NCI-H748 treated with DMSO at 0.1 percent for 48 hours (cell line): Measurements from ENCODE around the gene NPC1.

Experiments used
- DNase-seq: peaks from one replicate; lab custom pipeline; 2025; lab: John Stamatoyannopoulos, UW

NPC1 gene

GRCh38 chr18:23548275-23548674 is 38.0 kb downstream of the NPC1 start:
- DNase-seq = no peak

- no peak for DNase-seq
Measured at GRCh38 chr18:23547846-23548245, 38.5 kb downstream of the NPC1 start.

- DNase-seq = no peak
Measured at GRCh38 chr18:23547306-23547705, 39.0 kb downstream of the NPC1 start.

GRCh38 chr18:23545247-23545789 is 41.0 kb downstream of the NPC1 start:
- DNase-seq = no peak

GRCh38 chr18:23542461-23542860 is 43.8 kb downstream of the NPC1 start:
- DNase-seq = no peak

- DNase-seq = no peak
Measured at GRCh38 chr18:23541349-23542093, 44.8 kb downstream of the NPC1 start.

DNA sequence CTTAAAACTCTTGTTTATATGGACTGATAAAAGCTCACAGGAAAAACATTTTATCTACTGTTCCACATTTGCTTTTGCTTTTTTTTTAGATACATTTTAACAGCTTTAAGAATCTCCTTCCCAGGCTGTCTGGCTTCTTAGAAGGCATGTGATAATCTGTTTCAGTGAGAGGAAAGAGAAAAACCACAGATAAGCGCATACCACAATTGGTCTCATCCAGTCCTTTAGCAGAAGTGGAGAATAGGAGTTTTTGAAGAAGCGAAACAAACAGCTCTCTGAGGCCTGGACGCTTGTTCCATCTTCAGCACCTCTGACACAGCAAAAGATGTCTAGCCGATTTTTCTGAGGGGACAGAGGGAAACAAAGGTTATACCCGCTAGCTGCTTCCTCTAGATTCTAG is 45.4 kb downstream of the NPC1 start:
- DNase-seq = no peak

- no peak for DNase-seq
Measured at GRCh38 chr18:23539911-23540525, 46.3 kb downstream of the NPC1 start.

GRCh38 chr18:23539296-23539695 is 47.0 kb downstream of the NPC1 start:
- no peak for DNase-seq

DNA sequence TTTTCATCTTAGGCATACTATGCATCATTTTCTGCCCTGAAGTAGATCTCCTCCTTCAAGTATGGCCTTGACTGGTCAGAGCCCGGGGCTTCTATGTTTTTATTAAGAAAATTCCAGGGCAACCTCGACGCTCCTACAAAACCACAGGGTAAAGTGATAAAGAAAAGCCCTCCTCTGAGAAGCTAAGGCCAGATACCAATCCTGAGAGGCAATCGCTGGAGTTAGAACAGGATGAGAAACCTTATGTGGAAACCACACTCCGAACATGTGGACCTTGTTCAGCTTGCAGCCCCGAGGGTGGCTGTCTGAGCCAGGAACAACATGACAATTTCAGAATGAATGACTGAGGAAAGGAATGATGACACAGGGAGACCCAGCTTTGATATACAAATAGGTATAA is 47.4 kb downstream of the NPC1 start:
- no peak for DNase-seq

DNA sequence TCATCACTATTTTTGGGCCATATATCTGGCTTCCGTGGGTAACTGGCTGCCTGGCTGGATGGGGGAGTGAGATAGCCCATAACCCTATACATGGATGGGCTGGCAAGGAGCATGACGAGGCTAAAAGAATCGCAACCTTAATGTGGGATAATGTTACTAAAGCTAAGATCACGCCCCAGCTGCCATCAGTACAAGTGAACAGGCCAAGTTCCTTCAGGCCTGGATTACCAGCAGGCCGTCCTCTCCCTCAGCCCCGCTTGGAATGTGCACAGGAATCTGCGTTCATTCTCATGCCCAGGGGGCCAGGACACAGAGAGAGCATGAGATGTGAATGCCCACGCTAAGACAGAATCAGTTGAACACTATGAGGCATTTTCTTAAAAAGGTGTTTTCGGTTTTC is 48.3 kb downstream of the NPC1 start:
- DNase-seq = no peak

GRCh38 chr18:23537274-23537673 is 49.0 kb downstream of the NPC1 start:
- DNase-seq = no peak

- no peak for DNase-seq
Measured at GRCh38 chr18:23536204-23536603, 50.1 kb downstream of the NPC1 start.

DNA sequence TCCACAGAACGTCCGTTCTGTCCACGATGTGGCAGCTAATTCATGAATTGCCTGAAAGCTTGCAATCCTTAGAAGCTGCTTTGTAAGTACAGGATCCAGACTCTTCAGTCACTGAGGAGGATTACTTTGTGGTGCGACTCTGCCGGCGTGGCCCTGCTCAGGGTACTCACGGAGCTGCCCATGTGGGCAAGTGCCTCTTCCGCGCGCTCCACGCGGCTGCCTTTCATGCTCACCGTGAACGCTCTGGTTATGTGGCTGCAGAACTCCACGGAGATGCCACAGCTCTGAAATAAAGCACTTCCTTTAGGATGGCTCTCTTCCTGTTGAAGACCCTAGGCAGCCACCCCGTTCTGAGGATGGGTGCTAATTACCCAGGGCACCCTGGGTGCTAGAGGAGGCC is 52.0 kb downstream of the NPC1 start:
- no peak for DNase-seq

DNA sequence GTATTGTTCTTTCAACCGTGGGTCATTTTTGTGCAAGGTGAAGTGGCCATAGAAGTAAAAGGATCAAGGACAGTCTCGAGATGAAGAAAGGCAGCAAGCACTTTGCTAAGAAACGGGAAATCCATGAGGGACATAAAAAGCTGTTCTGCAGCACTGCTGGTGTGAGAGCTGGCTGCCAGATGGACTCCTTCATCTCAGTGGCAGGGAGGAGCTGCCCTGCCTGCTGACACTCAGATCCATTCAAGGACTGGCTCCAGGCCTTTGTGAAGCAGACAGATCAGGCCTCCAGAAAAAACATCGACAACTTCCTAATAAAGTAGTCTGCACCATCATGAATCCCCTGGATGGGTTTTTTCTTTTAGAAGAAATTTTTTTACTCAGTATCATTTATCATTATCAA is 53.5 kb downstream of the NPC1 start:
- DNase-seq = no peak

- no peak for DNase-seq
Measured at GRCh38 chr18:23531912-23532311, 54.4 kb downstream of the NPC1 start.

- DNase-seq = no peak
Measured at GRCh38 chr18:23530195-23530594, 56.1 kb downstream of the NPC1 start.

DNA sequence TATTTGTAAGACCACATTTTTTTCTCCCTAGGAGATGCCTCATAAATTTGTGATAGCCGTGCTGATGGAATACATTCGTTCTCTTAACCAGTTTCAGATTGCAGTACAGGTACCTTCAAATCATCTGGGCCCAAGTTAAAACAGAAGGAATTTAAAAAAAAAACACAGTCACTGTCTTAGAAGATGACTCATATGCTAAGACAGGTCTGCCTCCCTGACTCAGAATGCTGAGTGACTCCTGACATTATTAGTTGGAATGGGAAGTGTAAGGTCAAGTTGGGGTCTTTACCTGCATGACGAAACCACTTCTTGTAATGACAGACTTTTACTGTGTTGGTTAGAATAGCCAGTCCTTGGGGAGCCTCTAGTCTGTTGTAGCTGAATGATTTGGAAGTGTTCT is 56.7 kb downstream of the NPC1 start:
- no peak for DNase-seq

DNA sequence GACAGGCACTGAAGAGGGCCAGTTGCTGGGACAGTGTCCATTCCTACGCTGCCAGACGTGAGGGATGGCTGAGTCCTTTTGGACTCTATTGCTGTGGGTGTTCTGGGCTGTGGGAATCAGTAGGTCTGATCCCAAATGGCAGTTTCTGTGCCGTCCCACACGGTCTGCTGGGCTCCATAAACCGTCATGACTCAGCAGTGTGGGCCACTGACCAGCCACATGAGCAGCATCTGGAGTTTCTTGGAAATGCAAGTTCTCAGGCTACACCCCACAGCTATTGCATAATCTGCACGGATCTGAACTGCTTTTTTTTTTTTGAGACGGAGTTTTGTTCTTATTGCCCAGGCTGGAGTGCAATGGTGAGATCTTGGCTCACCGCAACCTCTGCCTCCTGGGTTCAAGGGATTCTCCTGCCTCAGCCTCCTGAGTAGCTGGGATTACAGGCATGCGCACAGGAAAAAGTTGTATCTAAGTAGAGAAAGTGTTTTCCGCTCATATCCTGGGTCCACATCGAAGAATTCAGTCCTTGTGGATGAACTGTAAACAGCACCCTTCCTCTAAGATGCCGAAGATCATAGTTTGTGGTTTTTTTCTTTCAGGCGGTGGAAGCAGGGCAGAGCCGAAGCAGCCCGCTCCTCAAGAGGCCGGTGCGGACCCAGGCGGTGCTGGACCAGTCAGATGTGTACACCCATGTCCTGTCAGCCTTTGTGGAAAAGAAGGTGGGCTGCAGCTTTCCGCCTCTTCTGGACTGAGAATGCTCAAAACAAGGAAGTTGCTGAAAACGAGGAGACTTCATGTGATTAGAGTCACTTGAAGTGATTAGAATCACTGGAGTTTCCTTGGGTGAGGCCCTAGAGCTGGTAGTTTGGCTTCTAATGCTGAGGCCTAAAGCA is 57.5 kb downstream of the NPC1 start:
- no peak for DNase-seq

DNA sequence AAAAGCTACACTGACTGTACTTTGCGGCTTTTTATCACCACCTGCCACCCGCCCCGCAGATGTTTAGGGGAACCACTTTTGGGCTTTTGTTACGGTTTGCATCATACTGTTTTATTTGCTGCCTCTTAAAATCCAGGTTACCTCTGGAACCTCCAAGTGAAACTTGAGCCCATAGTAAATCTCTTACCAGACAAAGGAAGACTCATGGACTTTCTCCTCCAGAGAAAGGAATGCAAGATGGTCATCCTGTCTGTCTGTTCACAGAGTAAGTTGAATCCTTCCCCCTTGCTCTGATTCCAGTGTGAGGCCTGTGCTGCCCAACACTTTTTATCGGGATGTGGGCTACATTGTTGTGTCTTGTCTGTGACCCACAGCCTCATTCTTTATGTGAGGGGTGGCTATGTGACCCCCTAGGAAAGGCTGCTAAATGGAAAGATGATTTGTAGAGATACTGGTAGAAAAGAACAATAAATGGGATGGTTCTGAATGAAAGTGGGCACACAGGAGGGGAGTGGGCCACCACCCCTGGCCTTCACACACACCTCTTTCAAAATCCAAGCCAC is 59.7 kb downstream of the NPC1 start:
- no peak for DNase-seq

DNA sequence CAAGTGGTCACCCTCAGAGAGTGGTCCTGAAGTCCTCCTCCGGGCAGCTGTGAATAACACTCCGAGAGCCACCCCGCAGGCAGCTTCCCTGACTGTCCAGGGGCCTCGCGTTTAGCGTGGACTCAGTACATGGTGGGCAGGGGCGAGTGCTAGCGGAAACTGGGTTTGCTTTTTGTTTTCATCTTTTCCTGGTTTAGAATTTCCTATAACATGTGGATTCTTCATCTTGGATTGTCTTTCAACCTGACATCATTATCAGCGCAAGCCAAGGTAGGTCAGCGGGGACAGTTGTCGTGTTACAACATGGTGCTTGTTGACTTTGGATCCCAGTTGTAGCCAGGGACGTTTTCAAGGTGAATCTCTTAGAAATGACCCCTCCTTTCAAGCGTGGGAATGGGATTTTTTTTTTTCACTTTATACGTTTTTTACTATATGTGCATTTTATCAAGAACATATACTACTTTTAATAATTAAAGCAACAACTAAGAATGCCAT is 62.0 kb downstream of the NPC1 start:
- no peak for DNase-seq
